H1 (cell line): ENCODE results near the gene CPD. TPM values are rescaled to one million over a fixed set of nuclear protein-coding genes. Genes with fewer than 3 reads are reported as not detected.

Source experiments
- BACH1 ChIP-seq: IDR thresholded peaks from 2 replicates; pipeline ENCODE4 v1.6.1; 2012; ENCODE audit warnings: low read length, improper control_type of control experiment
- FOSL1 ChIP-seq: IDR thresholded peaks from 2 replicates; pipeline ENCODE4 v1.6.1; 2011; ENCODE audit warnings: mild to moderate bottlenecking, low read depth, low read length, moderate library complexity; ENCODE audit not compliant: insufficient read depth
- HDAC6 ChIP-seq: IDR thresholded peaks from one replicate; pipeline ENCODE4 v1.7.1; 2012; ENCODE audit warnings: low read depth, mild to moderate bottlenecking, inconsistent platforms, low read length, moderate library complexity
- SP1 ChIP-seq: IDR thresholded peaks from 2 replicates; pipeline ENCODE4 v1.6.1; 2011; ENCODE audit warnings: low read depth, low read length
- polyA plus RNA-seq, 7 experiments: library from polyadenylated mRNA; depleted of rRNA in 3 of 7; stranded (reverse) in 5 of 7; unstranded in 2 of 7; fragments of >200 nt in 5 of 7; fragments of 200-250 nt in 2 of 7; gene quantifications; 1 replicate in 5 of 7; 2 replicates in 1 of 7; 4 replicates in 1 of 7; pipeline versions ENCODE4 v1.2.1 to v1.2.3, GENCODE V29; 2011 to 2013; ENCODE audit warnings: missing spikeins in 2 of 7, mixed read lengths in 2 of 7
- total RNA-seq: library from RNA; stranded (reverse); fragmentation: NEBNext Ultra II Directional; extraction: Animal tissue kit (Norgen Biotek cat#: 25700); gene quantifications from 2 replicates; pipeline ENCODE4 v1.2.1, GENCODE V29; 2021

Gene CPD
- total and polyA plus RNA-seq, 2 of the 8 experiments (the other 6 are each of a cell fraction or from before 2014, with no cell fraction given): 8.6 to 46.2 TPM

GRCh38 chr17:30477083-30477773, 98.5 kb downstream of the CPD start, which contains the start of gene GOSR1 (continued):
- TF ChIP-seq FOSL1: no peak
- TF ChIP-seq BACH1: no peak
- no peak for TF ChIP-seq HDAC6
- peak; percentile 35; the same call in 1 of the 2 replicates for TF ChIP-seq SP1
